Adipose tissue (tissue), 3 donors: ENCODE results near the gene AFDN. TPM values are rescaled to one million over a fixed set of nuclear protein-coding genes. Genes with fewer than 3 reads are reported as not detected.

Experiments used
- H3K27ac ChIP-seq: one replicate; pipeline ENCODE4 v1.5.1; 2013; ENCODE audit warnings: low read depth, low read length
- WGBS, 3 donors: extraction: QIAGEN DNeasy Blood & Tissue Kit; methylation state at CpG; one replicate each; pipeline ENCODE4 v1.1.7; 2013; 5-methylcytosine and 5-hydroxymethylcytosine counted together
- polyA plus RNA-seq, 3 donors: library from polyadenylated mRNA; stranded (reverse); fragments of 200-250 nt; gene quantifications; one replicate each; pipeline ENCODE4 v1.2.3, GENCODE V29; 2013
- donor health status: healthy with polysubstance abuse.
- donor health status: Bipolar disorder and iron deficiency.
- donor health status: healthy.

Gene AFDN
- polyA plus RNA-seq, 3 donors = 29.4 to 45.3 (median 29.8) TPM

- WGBS, 3 donors = 78 to 84% (median 82%) methylated on average over 4 of the region's 4 CpGs
- H3K27ac ChIP-seq = no peak overlapping the region
Observed at GRCh38 chr6:168015009-168015408, 188.3 kb downstream of the AFDN start.

DNA sequence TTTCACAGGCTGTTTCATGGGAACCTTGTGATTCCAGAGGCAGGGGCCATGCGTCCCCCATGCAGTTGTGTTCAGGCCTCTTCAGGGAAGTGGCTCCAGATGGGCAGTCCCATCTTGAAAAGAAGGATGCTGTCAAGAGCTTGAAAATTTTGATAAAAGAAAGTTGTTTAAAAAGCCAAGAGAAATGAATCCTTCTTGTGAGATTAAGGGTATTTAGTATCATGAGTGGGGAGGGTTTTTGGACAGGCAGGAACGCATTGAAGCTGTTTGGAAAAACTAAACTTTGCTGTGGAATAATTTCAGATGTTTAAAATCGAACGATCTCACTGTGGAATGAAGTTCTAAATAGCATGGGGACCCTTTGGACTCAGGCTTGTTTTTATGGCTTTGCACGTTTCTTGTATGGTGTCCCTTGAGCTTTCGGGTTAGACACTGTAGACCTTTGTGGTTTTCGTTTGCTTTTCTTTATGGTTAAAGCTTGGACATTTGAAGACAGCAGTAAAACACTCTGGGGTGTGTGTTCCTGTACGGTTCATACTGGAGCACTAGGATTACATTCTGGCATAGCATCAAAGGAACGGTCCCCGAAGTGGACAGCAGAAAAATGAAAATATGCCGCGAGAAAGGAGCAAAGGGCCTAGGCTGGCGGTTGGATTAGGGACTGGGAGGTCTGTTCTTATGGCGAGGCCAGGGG is 188.9 kb downstream of the AFDN start:
- no peak overlapping the region for H3K27ac ChIP-seq

DNA sequence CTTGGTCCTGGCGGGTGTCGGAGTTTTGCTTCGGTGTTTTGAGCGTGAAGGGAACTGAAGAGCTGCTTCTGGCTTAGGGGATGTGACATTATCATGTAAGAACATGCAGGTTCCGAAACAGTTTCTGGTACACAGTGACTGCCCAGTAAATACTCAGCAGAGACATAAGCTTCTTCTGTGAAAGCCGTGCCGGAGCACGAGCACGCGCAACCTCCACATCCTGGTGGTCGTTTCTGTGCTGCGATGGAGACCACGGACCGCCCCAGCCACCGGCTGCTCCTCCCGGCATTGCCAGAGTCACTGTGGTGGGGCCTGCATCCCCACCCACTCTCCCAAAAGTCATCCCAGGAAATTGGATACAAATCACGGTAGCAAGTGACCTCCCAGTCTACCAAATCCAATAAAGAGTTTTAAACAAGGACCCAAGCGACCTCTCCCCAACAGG is 189.5 kb downstream of the AFDN start:
- H3K27ac ChIP-seq = no peak overlapping the region
- 85 to 95% (median 92%) methylated on average over 18 of the region's 18 CpGs for WGBS, 3 donors

More for the DNA sequence above, 188.9 kb downstream of the AFDN start:
- 75 to 86% (median 78%) methylated on average over 14 of the region's 14 CpGs for WGBS, 3 donors

- WGBS, 3 donors = 68 to 78% (median 77%) methylated on average over 18 of the region's 18 CpGs
- H3K27ac ChIP-seq = no peak overlapping the region
Observed at GRCh38 chr6:168016721-168017525, 190.2 kb downstream of the AFDN start.

DNA sequence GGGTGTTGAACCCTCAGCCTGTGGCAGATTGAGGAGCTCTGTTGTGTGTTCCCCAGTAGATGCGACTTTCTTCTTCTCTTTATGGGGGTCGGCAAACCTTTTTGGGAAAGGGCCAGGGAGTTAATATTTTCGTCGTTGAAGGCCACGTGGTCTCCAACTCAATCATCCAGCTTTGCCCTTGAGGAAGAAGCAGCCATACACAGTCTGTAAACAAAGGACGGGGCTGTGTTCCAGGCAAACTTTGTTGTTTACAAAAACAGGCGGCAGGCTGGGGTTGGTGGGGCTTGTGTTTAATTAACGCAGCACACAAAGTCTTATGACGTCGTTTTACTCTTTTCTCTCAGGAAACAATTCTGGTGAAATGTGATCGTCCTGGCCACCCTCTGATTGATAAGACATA is 190.9 kb downstream of the AFDN start:
- WGBS, 3 donors = 41 to 63% (median 56%) methylated on average over 11 of the region's 11 CpGs
- no peak overlapping the region for H3K27ac ChIP-seq

- H3K27ac ChIP-seq = no peak overlapping the region
- 87 to 91% (median 91%) methylated on average over 13 to 15 of the region's 15 CpGs for WGBS, 3 donors
Observed at GRCh38 chr6:168018664-168019063, 192.0 kb downstream of the AFDN start.

DNA sequence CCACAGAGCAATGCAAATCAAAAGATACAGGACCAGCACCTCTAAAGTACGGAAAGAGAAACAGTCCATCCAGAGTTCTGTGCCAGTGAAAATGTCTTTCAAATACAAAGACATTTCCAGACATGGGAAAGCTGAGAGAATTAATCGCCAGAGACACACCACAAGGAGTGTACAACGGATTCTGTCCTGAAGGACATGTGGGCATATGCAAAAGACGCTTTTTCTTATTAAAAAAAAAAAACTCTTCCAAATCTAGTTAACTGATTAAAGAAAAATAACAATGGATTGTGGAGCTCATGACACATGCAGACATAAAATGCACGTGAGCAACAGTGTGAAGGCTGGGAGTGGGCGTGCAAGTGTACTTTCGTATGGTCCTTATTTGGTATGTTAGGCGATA is 193.5 kb downstream of the AFDN start:
- H3K27ac ChIP-seq = no peak overlapping the region
- WGBS, 3 donors = 88 to 93% (median 91%) methylated on average over 8 of the region's 8 CpGs

DNA sequence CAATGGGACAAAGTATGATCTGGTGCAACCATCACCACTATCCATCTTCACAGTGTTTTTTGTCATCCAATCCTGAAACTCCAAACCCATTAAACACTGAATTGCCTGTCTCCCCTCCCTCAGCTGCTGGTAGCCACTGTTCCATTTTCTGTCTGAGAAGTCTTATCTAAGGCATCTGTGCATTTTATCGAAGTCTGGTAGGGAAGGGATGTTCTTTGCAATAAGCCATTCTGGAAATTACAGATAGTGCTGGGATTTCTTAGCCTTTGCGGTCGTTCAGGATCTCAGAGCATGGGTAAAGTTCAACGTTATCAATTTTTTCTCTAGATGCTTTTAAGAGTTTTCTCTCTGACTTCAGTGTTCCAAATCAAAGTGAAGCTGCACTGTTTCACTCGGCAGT is 194.9 kb downstream of the AFDN start:
- no peak overlapping the region for H3K27ac ChIP-seq
- 68 to 79% (median 74%) methylated on average over 5 of the region's 5 CpGs for WGBS, 3 donors

Other genes starting within 250 kb of the AFDN start
- gene KIF25, start 170.8 kb downstream of the AFDN start, polyA plus RNA-seq = 1 to 10 TPM in 1 of 3 donors, under 1 TPM in 2; 0.22 to 1.6 (median 0.65) TPM